ENCODE results near the gene P2RX5. TPM values are rescaled to one million over a fixed set of nuclear protein-coding genes. Genes with fewer than 3 reads are reported as not detected.

The P2RX5 gene
- total RNA-seq, 1 experiment from 2014 or later: 8.8 TPM

DNA sequence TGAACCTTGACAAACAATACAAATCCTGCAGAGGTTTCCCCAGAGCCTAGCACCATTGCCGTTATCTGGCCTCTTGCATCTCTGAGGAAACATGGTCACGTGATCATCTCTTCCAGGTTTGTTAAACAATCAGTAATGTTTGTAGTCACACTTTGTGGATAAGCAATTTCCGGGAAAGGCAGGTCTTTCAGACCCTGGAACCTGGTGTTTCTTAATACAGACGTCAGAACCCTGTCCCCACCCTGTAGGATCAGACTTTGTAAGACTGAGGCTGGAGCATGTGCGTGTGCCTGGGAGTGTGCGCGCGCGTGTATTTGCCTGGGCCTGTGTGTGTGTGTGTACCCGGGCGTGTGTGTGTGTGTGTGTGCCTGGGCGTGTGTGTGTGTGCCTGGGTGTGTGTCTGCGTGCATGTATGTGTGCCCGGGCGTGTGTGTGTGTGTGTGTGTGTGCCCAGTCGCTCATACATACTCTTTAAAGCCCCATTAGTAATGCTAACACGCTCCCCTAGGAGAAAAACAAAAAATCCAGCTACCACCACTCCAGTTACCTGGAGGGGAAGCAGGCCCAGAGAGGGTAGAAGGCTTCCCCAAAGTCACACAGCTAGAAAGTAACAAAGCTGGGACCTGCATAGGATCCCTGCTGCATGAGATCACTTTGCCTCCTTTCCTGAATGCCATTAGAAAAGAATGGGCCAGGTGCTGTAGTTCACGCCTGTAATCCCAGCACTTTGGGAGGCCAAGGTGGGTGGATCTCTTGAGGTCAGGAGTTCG is 54.1 kb downstream of the P2RX5 start:
- ATAC-seq (no peak), DNase-seq (ENCODE audit: low spot score) (no peak)
- H3K27me3 Mint-ChIP-seq (ENCODE audit: low read depth): no peaks in the 10 kb centered on the region
- H3K27ac Mint-ChIP-seq: no peak overlapping the region
- H3K9me3 Mint-ChIP-seq: no peaks in the 10 kb centered on the region
- TF ChIP-seq PRDM15 (CRISPR knock-in tag; IDR thresholded peaks at IDR 0.05) (no peak), USF1 (CRISPR knock-in tag; IDR thresholded peaks at IDR 0.05) (0 out of 2 replicates have a peak, but pooled peaks have one; percentile 15)
- H3K36me3 Mint-ChIP-seq: peaks cover 3% of the 10 kb centered on the region; the same call in 1 of the 2 replicates
- ChIA-PET POLR2A (no interaction called here), CTCF (interaction anchor here (0.7 to 1.0 kb wide), 2 partner anchors 40 to 204 kb away, joined by 3 read pairs; partner anchors contain the start of gene NCBP3)
- peaks cover 23% of the 10 kb centered on the region for H3K4me1 Mint-ChIP-seq
- H3K4me3 Mint-ChIP-seq: no peak overlapping the region

DNA sequence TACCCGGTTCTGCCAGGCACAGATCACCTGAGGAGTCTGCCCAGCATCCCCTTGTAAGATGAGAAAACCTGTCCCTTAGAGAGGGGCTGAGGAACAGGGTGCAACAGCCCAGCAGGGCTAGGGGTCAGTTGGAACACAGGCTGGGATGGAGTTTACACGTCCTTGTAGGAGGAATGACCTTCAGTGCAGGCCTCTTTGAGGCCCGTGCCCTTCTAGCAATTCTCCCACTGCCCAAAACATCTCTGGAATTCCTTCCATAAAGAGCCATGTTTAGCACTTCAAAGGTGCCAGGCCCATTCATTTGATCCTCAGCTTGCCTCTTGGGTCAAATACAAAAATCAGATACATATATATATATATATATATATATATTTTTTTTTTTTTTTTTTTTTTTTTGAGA is 54.9 kb downstream of the P2RX5 start:
- Mint-ChIP-seq H3K36me3 (peaks cover 3% of the 10 kb centered on the region; the same call in 1 of the 2 replicates), H3K9me3 (no peaks in the 10 kb centered on the region), H3K27me3 (ENCODE audit: low read depth) (no peaks in the 10 kb centered on the region), H3K27ac (no peak overlapping the region; the same call in 1 of the 2 replicates), H3K4me1 (peaks cover 23% of the 10 kb centered on the region), H3K4me3 (no peak overlapping the region)
- CTCF ChIA-PET: interaction anchor here (0.7 to 1.0 kb wide), 2 partner anchors 39 to 205 kb away, joined by 3 read pairs; partner anchors contain the start of gene NCBP3
- TF ChIP-seq ZNF281 (CRISPR knock-in tag; IDR thresholded peaks at IDR 0.05) (no peak), ZBTB21 (CRISPR knock-in tag; IDR thresholded peaks at IDR 0.05; ENCODE audit: borderline replicate concordance) (no peak), SP1 (CRISPR knock-in tag; conservative IDR thresholded peaks at IDR 0.05) (no peak), CDX4 (CRISPR knock-in tag; IDR thresholded peaks at IDR 0.05; ENCODE audit: borderline replicate concordance) (no peak)
- TF ChIP-seq, protein P1, sequence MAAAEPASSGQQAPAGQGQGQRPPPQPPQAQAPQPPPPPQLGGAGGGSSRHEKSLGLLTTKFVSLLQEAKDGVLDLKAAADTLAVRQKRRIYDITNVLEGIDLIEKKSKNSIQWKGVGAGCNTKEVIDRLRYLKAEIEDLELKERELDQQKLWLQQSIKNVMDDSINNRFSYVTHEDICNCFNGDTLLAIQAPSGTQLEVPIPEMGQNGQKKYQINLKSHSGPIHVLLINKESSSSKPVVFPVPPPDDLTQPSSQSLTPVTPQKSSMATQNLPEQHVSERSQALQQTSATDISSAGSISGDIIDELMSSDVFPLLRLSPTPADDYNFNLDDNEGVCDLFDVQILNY (CRISPR knock-in tag; IDR thresholded peaks at IDR 0.05): no peak
- DNase-seq (ENCODE audit: low spot score): no peak
- ATAC-seq: no peak
- POLR2A ChIA-PET: no interaction called here

- H3K36me3 Mint-ChIP-seq: peaks cover 3% of the 10 kb centered on the region; the same call in 1 of the 2 replicates
- TF ChIP-seq STAT6 (CRISPR knock-in tag; conservative IDR thresholded peaks at IDR 0.05; ENCODE audit: low read depth) (no peak), ZNF396 (CRISPR knock-in tag; IDR thresholded peaks at IDR 0.05; ENCODE audit: borderline replicate concordance) (no peak)
- TF ChIP-seq, protein P2, sequence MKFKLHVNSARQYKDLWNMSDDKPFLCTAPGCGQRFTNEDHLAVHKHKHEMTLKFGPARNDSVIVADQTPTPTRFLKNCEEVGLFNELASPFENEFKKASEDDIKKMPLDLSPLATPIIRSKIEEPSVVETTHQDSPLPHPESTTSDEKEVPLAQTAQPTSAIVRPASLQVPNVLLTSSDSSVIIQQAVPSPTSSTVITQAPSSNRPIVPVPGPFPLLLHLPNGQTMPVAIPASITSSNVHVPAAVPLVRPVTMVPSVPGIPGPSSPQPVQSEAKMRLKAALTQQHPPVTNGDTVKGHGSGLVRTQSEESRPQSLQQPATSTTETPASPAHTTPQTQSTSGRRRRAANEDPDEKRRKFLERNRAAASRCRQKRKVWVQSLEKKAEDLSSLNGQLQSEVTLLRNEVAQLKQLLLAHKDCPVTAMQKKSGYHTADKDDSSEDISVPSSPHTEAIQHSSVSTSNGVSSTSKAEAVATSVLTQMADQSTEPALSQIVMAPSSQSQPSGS (CRISPR knock-in tag; IDR thresholded peaks at IDR 0.05; ENCODE audit: borderline replicate concordance, low read depth): no peak
- peak overlapping the region; percentile 59 for H3K27ac Mint-ChIP-seq
- peaks cover 25% of the 10 kb centered on the region for H3K4me1 Mint-ChIP-seq
- no peak overlapping the region for H3K4me3 Mint-ChIP-seq
- ATAC-seq: no peak
- ChIA-PET CTCF (no interaction called here), POLR2A (no interaction called here)
- DNase-seq (ENCODE audit: low spot score): no peak
- H3K9me3 Mint-ChIP-seq: no peaks in the 10 kb centered on the region
- no peaks in the 10 kb centered on the region for H3K27me3 Mint-ChIP-seq (ENCODE audit: low read depth)
Observed at GRCh38 chr17:3639981-3640596, 55.9 kb downstream of the P2RX5 start.

Data from WTC11 (cell line).